Glomerular endothelial cell (primary cell): ENCODE data around the gene HRNR. TPM values are rescaled to one million over a fixed set of nuclear protein-coding genes. Genes with fewer than 3 reads are reported as not detected.
"Not testable (repeated sequence)": the region's sequence is repeated elsewhere in the genome, so short reads cannot be mapped to it uniquely, and the experiment has no call there.

ENCODE experiments used
- DNase-seq: peaks from one replicate; pipeline ENCODE4 v3.0.0-alpha.2; 2011; ENCODE audit warnings: low read depth, low spot score; ENCODE audit errors: extremely low read depth
- total RNA-seq: library from RNA; depleted of rRNA; stranded (reverse); fragments of >200 nt; gene quantifications from 2 replicates; pipeline ENCODE4 v1.2.3, GENCODE V29; 2015

The HRNR gene
- not detected in 2 replicates for total RNA-seq

DNA sequence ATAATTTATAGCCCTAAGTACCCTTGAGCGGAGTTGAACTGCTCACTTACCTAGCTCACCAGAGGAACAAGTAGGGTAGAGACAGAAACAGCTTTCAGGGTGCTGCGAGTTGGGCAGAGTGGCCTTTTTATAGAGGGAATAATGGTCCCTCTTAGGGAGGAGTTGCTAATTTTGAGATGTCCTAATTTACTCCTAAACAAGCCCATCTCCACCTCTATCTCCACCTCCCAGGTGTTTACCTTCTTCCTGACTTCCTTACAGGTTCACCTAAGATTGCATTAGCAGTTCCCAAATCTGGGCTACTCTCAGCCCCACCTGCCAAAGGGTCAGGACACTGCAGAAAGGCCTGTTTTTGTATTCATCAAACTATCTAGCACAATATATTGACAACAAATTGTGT is at the start of gene HRNR:
Gene HRNR, minus strand, starts transcription at position 101 of the 400 bp plus-strand sequence. CDS start 940 bp downstream, outside the sequence.
- no peak for DNase-seq

- DNase-seq = not testable (repeated sequence)
These were observed 32.4 kb upstream of the HRNR start for GRCh38 chr1:152256394-152256793.

DNA sequence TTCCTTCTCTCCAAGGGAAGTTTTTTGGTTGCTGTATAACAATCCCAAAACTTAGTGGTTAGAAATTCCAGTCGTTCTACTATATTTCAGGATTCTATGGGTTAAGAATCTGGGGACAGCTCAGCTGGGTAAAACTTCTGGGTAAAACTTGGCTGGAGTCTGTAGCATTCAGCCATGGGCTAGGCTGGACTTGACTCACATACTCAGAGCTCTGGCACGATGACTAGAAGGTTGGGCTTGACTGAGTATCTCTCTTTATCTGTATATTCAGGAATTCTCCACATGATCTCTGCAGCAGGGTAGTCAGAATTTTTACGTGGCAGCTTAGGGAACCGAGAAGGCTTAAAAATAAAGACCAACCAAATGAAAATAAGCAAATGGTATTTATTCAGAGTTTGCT is 28.2 kb upstream of the HRNR start:
- DNase-seq = no peak

- DNase-seq = no peak
These were observed 27.4 kb upstream of the HRNR start for GRCh38 chr1:152251391-152251790.

- DNase-seq = no peak
These were observed 23.3 kb upstream of the HRNR start for GRCh38 chr1:152247316-152247715.

- DNase-seq = no peak
These were observed 20.7 kb upstream of the HRNR start for GRCh38 chr1:152244576-152245273.

DNA sequence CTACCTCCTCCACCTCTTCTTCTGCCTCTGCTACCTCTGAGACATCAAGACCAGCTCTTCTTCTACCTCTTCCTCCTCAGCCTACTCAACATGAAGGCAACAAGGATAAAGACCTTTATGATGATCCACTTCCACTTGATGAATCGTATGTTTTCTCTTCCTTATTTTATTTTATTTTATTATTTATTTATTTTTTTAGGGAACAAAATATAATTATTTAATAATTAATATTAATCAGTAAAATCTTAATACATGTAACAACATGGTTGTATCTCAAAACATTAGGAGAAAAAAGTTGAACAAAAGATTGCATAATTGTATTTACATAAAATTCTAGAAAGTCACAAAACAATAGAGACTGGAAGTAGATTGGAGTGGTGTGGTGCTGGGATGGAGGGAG is 13.1 kb upstream of the HRNR start:
- no peak for DNase-seq

- no peak for DNase-seq
These were observed 4.8 kb upstream of the HRNR start for GRCh38 chr1:152228831-152229230.

GRCh38 chr1:152227310-152227928 is 3.4 kb upstream of the HRNR start:
- no peak for DNase-seq

DNA sequence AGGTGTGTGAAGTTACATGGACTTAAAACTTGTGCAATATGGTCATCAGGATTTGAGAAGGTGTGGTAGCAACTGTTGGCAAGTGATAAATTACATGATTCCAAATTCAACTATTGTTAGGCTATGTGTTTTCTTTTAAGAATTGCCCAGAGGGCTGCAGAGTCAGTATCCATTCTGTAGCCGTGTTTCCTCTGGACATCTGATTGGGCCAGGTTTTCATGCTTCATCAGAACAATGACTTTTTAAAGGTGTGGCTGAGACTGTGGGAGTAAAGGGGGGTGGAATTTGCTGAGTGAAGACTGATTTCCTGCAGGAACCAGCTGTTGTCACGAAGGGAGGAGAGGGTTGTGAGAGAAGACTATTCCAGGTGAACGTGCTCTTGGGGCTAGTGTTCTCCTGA is 1.7 kb upstream of the HRNR start:
- DNase-seq = no peak

DNA sequence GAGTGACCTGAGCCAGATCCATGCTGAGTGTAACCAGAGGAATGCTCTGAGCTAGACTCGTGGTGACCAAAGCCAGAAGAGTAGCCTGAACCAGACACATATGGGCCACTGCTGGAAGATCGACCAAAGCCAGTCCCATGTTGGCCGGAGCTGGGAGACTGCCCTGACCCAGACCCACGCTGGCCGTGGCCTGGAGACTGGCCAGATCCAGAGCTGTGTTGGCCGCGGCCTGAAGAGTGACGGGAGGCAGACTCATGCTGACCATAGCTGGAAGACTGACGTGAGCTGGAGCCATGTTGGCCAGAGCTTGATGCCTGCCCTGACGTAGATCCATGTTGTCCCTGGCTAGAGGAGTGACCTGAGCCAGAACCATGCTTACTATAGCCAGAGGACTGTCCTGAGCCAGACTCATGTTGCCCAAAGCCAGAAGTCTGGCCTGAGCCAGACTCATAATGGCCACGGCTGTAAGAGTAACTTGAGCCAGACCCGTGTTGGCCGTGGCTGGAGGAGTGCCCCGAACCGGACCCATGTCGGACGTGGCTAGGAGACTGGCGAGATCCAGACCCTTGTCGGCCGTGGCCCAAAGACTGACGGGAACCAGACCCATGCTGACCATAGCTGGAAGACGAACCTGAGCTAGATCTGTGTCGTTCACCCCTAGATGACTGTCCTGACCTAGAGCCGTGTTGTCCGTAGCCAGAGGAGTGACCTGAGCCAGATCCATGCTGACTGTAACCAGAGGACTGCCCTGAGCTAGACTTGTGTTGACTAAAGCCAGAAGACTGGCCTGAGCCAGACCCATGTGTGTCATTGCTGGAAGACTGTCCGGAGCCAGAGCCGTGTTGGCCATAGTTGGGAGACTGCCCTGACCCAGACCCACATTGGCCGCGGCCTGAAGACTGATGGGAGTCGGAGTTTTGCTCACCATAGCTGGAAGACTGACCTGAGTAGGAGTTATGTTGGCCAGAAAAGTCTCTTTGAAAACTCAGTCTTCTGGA is 3.5 kb downstream of the HRNR start:
- DNase-seq = no peak

GRCh38 chr1:152219438-152219837 is 4.6 kb downstream of the HRNR start:
- DNase-seq = not testable (repeated sequence)

- no peak for DNase-seq
These were observed 5.1 kb downstream of the HRNR start for GRCh38 chr1:152218762-152219436.

DNA sequence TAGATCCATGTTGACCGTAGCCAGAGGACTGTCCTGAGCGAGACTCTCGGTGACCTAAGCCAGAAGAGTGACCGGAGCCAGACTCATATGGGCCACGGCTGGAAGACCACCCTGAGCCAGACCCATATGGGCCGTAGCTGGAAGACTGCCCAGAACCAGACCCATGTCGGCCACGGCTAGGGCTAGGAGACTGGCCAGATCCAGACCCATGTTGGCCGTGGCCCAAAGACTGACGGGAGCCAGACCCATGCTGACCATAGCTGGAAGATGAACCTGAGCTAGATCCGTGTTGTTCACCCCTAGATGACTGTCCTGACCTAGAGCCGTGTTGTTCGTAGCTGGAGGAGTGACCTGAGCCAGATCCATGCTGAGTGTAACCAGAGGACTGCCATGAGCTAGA is 8.4 kb downstream of the HRNR start:
- not testable (repeated sequence) for DNase-seq

- DNase-seq = not testable (repeated sequence)
These were observed 9.1 kb downstream of the HRNR start for GRCh38 chr1:152214911-152215310.

- DNase-seq = no peak
These were observed 25.0 kb downstream of the HRNR start for GRCh38 chr1:152198982-152199381.

DNA sequence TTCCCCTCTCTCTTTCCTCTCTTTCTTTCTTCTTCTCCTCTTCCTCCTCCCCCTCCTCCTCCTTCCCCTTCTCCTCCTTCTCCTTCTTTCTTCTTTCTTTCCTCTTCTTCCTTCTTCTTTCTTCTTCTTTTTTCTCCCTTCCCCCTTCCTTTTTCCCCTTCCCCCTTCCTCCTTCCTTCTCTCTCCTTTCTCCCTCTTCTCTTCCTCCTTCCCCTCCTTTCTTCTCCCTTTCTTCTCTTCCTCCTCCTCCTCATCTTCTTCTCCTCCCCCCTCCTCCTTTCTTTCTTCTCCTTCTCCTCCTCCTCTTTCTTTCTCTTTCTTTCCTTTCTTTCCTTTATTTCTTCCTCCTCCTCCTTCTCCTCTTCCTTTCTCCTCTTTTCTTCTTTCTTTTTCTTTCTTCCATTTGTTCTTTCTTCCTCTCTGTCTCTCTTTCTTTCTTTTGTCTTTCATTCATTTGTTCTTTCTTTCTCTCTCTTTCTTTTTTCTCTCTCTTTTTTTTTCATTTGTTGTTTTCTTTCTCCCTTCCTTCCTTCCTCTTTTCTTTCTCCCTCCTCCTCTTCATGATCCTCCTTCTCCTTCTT is 26.5 kb downstream of the HRNR start:
- DNase-seq = no peak

- no peak for DNase-seq
These were observed 32.3 kb downstream of the HRNR start for GRCh38 chr1:152191711-152192110.

- no peak for DNase-seq
These were observed 32.7 kb downstream of the HRNR start for GRCh38 chr1:152191260-152191659.

GRCh38 chr1:152190589-152190988 is 33.4 kb downstream of the HRNR start:
- DNase-seq = no peak
